ENCODE measurements around the gene WDR37. TPM values are rescaled to one million over a fixed set of nuclear protein-coding genes. Genes with fewer than 3 reads are reported as not detected.

The WDR37 gene
- polyA plus RNA-seq, 2 of the 4 experiments (the other 2 are of a cell fraction), result 5.9 to 7.1 TPM

- ChIA-PET POLR2A (interaction anchor here (0.7 to 3.1 kb wide), 12 partner anchors 8 to 701 kb away, joined by 3 to 23 read pairs (median 4); partner anchors contain the start of genes GTPBP4 and LARP4B), CTCF (interaction anchor here (0.8 to 1.3 kb wide), 3 partner anchors 12 to 45 kb away, joined by 3 to 6 read pairs (median 4); no protein-coding TSS in a partner anchor)
- DNase-seq (ENCODE audit: low read depth in 1 of 2, low spot score in 1 of 2) (peak; percentile 97 to 98), FAIRE-seq (no peak), ATAC-seq (peak; percentile 90 to 93)
- peaks cover 28% of the 10 kb centered on the region for H3K4me1 ChIP-seq
- TF ChIP-seq HOXA7 (CRISPR knock-in tag; IDR thresholded peaks at IDR 0.05), result no peak
- peak; percentile 84 for TF ChIP-seq TFCP2L1 (CRISPR knock-in tag; IDR thresholded peaks at IDR 0.05)
- TF ChIP-seq MAX (IDR thresholded peaks at IDR 0.05), result peak; percentile 77
- no peak for TF ChIP-seq FOXS1 (CRISPR knock-in tag; IDR thresholded peaks at IDR 0.05)
- 0 out of 3 replicates have a peak, but pooled peaks have one; percentile 69 for TF ChIP-seq BCL3 (IDR thresholded peaks at IDR 0.05)
- TF ChIP-seq GATA3 (IDR thresholded peaks at IDR 0.05; ENCODE audit: borderline replicate concordance), result peak; percentile 13; the same call in 1 of the 2 replicates
- peak in 1 of 2 experiments; percentile 78; a peak in 2 of 5 replicates for TF ChIP-seq JUN (IDR thresholded peaks at IDR 0.05)
- peak; percentile 39; the same call in 1 of the 2 replicates for TF ChIP-seq REST (IDR thresholded peaks at IDR 0.05)
- peak; percentile 92 for TF ChIP-seq POLR2A (IDR thresholded peaks at IDR 0.05; ENCODE audit: low read length)
- TF ChIP-seq PBX3 (IDR thresholded peaks at IDR 0.05), result peak; percentile 73; the same call in 1 of the 2 replicates
- TF ChIP-seq FOSL2 (IDR thresholded peaks at IDR 0.05), result no peak
- no peak for TF ChIP-seq FOSL2 (CRISPR knock-in tag; IDR thresholded peaks at IDR 0.05)
- TF ChIP-seq PHF8 (IDR thresholded peaks at IDR 0.05; ENCODE audit: borderline replicate concordance, low read depth), result peak; percentile 76
- peak; percentile 19; the same call in 1 of the 2 replicates for TF ChIP-seq SREBF2 (IDR thresholded peaks at IDR 0.05)
- peak; percentile 89 for TF ChIP-seq RFX5 (IDR thresholded peaks at IDR 0.05)
- no peak for TF ChIP-seq ATOH8 (CRISPR knock-in tag; IDR thresholded peaks at IDR 0.05; ENCODE audit: low read depth)
- TF ChIP-seq MAFK (IDR thresholded peaks at IDR 0.05; ENCODE audit: partially characterized antibody), result no peak
- TF ChIP-seq POLR2AphosphoS2 (conservative IDR thresholded peaks at IDR 0.05; ENCODE audit: low read length), result no peak
- TF ChIP-seq E2F6 (IDR thresholded peaks at IDR 0.05; ENCODE audit: borderline replicate concordance, low read depth), result peak; percentile 80
- no peak for TF ChIP-seq EHF (CRISPR knock-in tag; IDR thresholded peaks at IDR 0.05)
- peak within 1 kb of the TSS; percentile 88 for H3K4me3 ChIP-seq
- H3K4me2 ChIP-seq, result peak within 1 kb of the TSS; percentile 90
- H3K27ac ChIP-seq, result peak within 1 kb of the TSS; percentile 90 to 91
- WGBS (ENCODE audit: missing lambda C conversion rate), result 3% methylated on average over 16 of the region's 83 CpGs
- no peaks in the 10 kb centered on the region for H3K9me3 ChIP-seq
Measured at GRCh38 chr10:1048732-1049424, 7.3 kb upstream of the WDR37 start, which contains the start of gene IDI1. Gene IDI1 (minus strand): TSS chr10:1049119. CDS start chr10:1049003, 116 bp downstream.
